ENCODE measurements around the gene IL23R. TPM values are rescaled to one million over a fixed set of nuclear protein-coding genes. Genes with fewer than 3 reads are reported as not detected.

The IL23R gene
- polyA plus RNA-seq (2013, experiment 1 of 2), result not detected
- polyA plus RNA-seq (2013, experiment 2 of 2), result not detected

GRCh38 chr1:67166196-67166595 is at the start of gene IL23R:
TSS of gene IL23R (plus strand) at chr1:67166454. CDS start at chr1:67168121, 1,667 bp downstream.
- Histone ChIP-seq H3K23ac (ENCODE audit: low read length in 2 of 2) (no peak within 1 kb of the TSS), H3K27me3 (ENCODE audit: control insufficient read depth in 1 of 2, insufficient read depth in 1 of 2, low read length in 2 of 2) (no peaks in the 10 kb centered on the region), H3K79me1 (replicated peaks; ENCODE audit: low read length, poor library complexity, severe bottlenecking) (no peaks in the 10 kb centered on the region), H2BK120ac (ENCODE audit: low read depth, low read length) (no peak within 1 kb of the TSS), H2BK5ac (ENCODE audit: low read depth, low read length, poor library complexity, severe bottlenecking) (no peak within 1 kb of the TSS), H3K4me2 (ENCODE audit: low read length, poor library complexity, severe bottlenecking) (no peak within 1 kb of the TSS), H3K9me3 (ENCODE audit: control insufficient read depth, low read length) (no peaks in the 10 kb centered on the region), H2AFZ (ENCODE audit: low read depth, low read length) (no peak within 1 kb of the TSS), H3K4me3 (ENCODE audit: insufficient read depth in 1 of 2, low read depth in 1 of 2, low read length in 2 of 2) (no peak within 1 kb of the TSS), H2AK5ac (ENCODE audit: low read length, severe bottlenecking) (no peak within 1 kb of the TSS), H4K8ac (ENCODE audit: low read length) (no peak within 1 kb of the TSS), H3K4ac (ENCODE audit: low read depth in 1 of 2, low read length in 2 of 2) (no peak within 1 kb of the TSS), H3K36me3 (ENCODE audit: control insufficient read depth in 1 of 2, insufficient read depth in 2 of 2, low read depth in 1 of 2, low read length in 2 of 2) (no peaks in the 10 kb centered on the region), H2BK15ac (ENCODE audit: low read depth, poor library complexity, severe bottlenecking) (no peak within 1 kb of the TSS), H3K4me1 (ENCODE audit: control insufficient read depth, insufficient read depth, low read depth, low read length) (no peaks in the 10 kb centered on the region), H3K9ac (ENCODE audit: low read length) (no peak within 1 kb of the TSS), H2BK12ac (ENCODE audit: low read length in 2 of 2) (no peak within 1 kb of the TSS), H4K91ac (ENCODE audit: low read length) (no peak within 1 kb of the TSS), H3K18ac (ENCODE audit: low read depth in 1 of 2, low read length in 2 of 2) (no peak within 1 kb of the TSS), H3K27ac (ENCODE audit: low read length, poor library complexity, severe bottlenecking) (no peak within 1 kb of the TSS), H3K14ac (ENCODE audit: low read length in 2 of 2) (no peak within 1 kb of the TSS)
- no peak for DNase-seq
- 78% methylated on average over 3 of the region's 4 CpGs for WGBS

- no peak overlapping the region for H3K14ac ChIP-seq (ENCODE audit: low read length in 2 of 2)
- no peak for DNase-seq
- H3K4me2 ChIP-seq (ENCODE audit: low read length, poor library complexity, severe bottlenecking), result no peak overlapping the region
- H4K8ac ChIP-seq (ENCODE audit: low read length), result no peak overlapping the region
- no peak overlapping the region for H2BK5ac ChIP-seq (ENCODE audit: low read depth, low read length, poor library complexity, severe bottlenecking)
- H2AK5ac ChIP-seq (ENCODE audit: low read length, severe bottlenecking), result no peak overlapping the region
- H2AFZ ChIP-seq (ENCODE audit: low read depth, low read length), result peak overlapping the region; percentile 31
- no peak overlapping the region for H3K4ac ChIP-seq (ENCODE audit: low read depth in 1 of 2, low read length in 2 of 2)
- H3K23ac ChIP-seq (ENCODE audit: low read length in 2 of 2), result no peak overlapping the region
- no peak overlapping the region for H3K27ac ChIP-seq (ENCODE audit: low read length, poor library complexity, severe bottlenecking)
- H3K79me1 ChIP-seq (replicated peaks; ENCODE audit: low read length, poor library complexity, severe bottlenecking), result no peaks in the 10 kb centered on the region
- no peaks in the 10 kb centered on the region for H3K36me3 ChIP-seq (ENCODE audit: control insufficient read depth in 1 of 2, insufficient read depth in 2 of 2, low read depth in 1 of 2, low read length in 2 of 2)
- H3K4me3 ChIP-seq (ENCODE audit: insufficient read depth in 1 of 2, low read depth in 1 of 2, low read length in 2 of 2), result no peak overlapping the region
- H2BK15ac ChIP-seq (ENCODE audit: low read depth, poor library complexity, severe bottlenecking), result no peak overlapping the region
- H4K91ac ChIP-seq (ENCODE audit: low read length), result no peak overlapping the region
- no peak overlapping the region for H3K18ac ChIP-seq (ENCODE audit: low read depth in 1 of 2, low read length in 2 of 2)
- no peak overlapping the region for H3K9ac ChIP-seq (ENCODE audit: low read length)
- peaks cover 7% of the 10 kb centered on the region for H3K9me3 ChIP-seq (ENCODE audit: control insufficient read depth, low read length)
- H2BK120ac ChIP-seq (ENCODE audit: low read depth, low read length), result no peak overlapping the region
- H3K4me1 ChIP-seq (ENCODE audit: control insufficient read depth, insufficient read depth, low read depth, low read length), result no peaks in the 10 kb centered on the region
- H3K27me3 ChIP-seq (ENCODE audit: control insufficient read depth in 1 of 2, insufficient read depth in 1 of 2, low read length in 2 of 2), result no peaks in the 10 kb centered on the region
- no peak overlapping the region for H2BK12ac ChIP-seq (ENCODE audit: low read length in 2 of 2)
Observed at GRCh38 chr1:67118191-67118590, 48.1 kb upstream of the IL23R start.

- no peaks in the 10 kb centered on the region for H3K4me1 ChIP-seq (ENCODE audit: control insufficient read depth, insufficient read depth, low read depth, low read length)
- no peaks in the 10 kb centered on the region for H3K36me3 ChIP-seq (ENCODE audit: control insufficient read depth in 1 of 2, insufficient read depth in 2 of 2, low read depth in 1 of 2, low read length in 2 of 2)
- no peak overlapping the region for H3K23ac ChIP-seq (ENCODE audit: low read length in 2 of 2)
- H3K4ac ChIP-seq (ENCODE audit: low read depth in 1 of 2, low read length in 2 of 2), result no peak overlapping the region
- H2BK5ac ChIP-seq (ENCODE audit: low read depth, low read length, poor library complexity, severe bottlenecking), result no peak overlapping the region
- H3K9ac ChIP-seq (ENCODE audit: low read length), result no peak overlapping the region
- H2AK5ac ChIP-seq (ENCODE audit: low read length, severe bottlenecking), result no peak overlapping the region
- no peak overlapping the region for H3K4me2 ChIP-seq (ENCODE audit: low read length, poor library complexity, severe bottlenecking)
- no peak overlapping the region for H3K4me3 ChIP-seq (ENCODE audit: insufficient read depth in 1 of 2, low read depth in 1 of 2, low read length in 2 of 2)
- H3K18ac ChIP-seq (ENCODE audit: low read depth in 1 of 2, low read length in 2 of 2), result no peak overlapping the region
- H3K27me3 ChIP-seq (ENCODE audit: control insufficient read depth in 1 of 2, insufficient read depth in 1 of 2, low read length in 2 of 2), result no peaks in the 10 kb centered on the region
- H2BK120ac ChIP-seq (ENCODE audit: low read depth, low read length), result no peak overlapping the region
- H2AFZ ChIP-seq (ENCODE audit: low read depth, low read length), result peak overlapping the region; percentile 31
- no peak overlapping the region for H4K91ac ChIP-seq (ENCODE audit: low read length)
- H3K14ac ChIP-seq (ENCODE audit: low read length in 2 of 2), result no peak overlapping the region
- H4K8ac ChIP-seq (ENCODE audit: low read length), result no peak overlapping the region
- no peak for DNase-seq
- no peak overlapping the region for H2BK15ac ChIP-seq (ENCODE audit: low read depth, poor library complexity, severe bottlenecking)
- H2BK12ac ChIP-seq (ENCODE audit: low read length in 2 of 2), result no peak overlapping the region
- H3K9me3 ChIP-seq (ENCODE audit: control insufficient read depth, low read length), result peaks cover 7% of the 10 kb centered on the region
- H3K79me1 ChIP-seq (replicated peaks; ENCODE audit: low read length, poor library complexity, severe bottlenecking), result no peaks in the 10 kb centered on the region
- H3K27ac ChIP-seq (ENCODE audit: low read length, poor library complexity, severe bottlenecking), result no peak overlapping the region
- WGBS, result 60% methylated on average over 3 of the region's 3 CpGs
Observed at GRCh38 chr1:67118646-67119045, 47.6 kb upstream of the IL23R start.

- H4K8ac ChIP-seq (ENCODE audit: low read length), result no peak overlapping the region
- no peak overlapping the region for H3K9ac ChIP-seq (ENCODE audit: low read length)
- no peaks in the 10 kb centered on the region for H3K27me3 ChIP-seq (ENCODE audit: control insufficient read depth in 1 of 2, insufficient read depth in 1 of 2, low read length in 2 of 2)
- no peak overlapping the region for H2AFZ ChIP-seq (ENCODE audit: low read depth, low read length)
- no peak overlapping the region for H3K4me3 ChIP-seq (ENCODE audit: insufficient read depth in 1 of 2, low read depth in 1 of 2, low read length in 2 of 2)
- H3K23ac ChIP-seq (ENCODE audit: low read length in 2 of 2), result no peak overlapping the region
- H3K4ac ChIP-seq (ENCODE audit: low read depth in 1 of 2, low read length in 2 of 2), result no peak overlapping the region
- H2BK120ac ChIP-seq (ENCODE audit: low read depth, low read length), result no peak overlapping the region
- H3K9me3 ChIP-seq (ENCODE audit: control insufficient read depth, low read length), result peaks cover 7% of the 10 kb centered on the region
- no peak overlapping the region for H2BK5ac ChIP-seq (ENCODE audit: low read depth, low read length, poor library complexity, severe bottlenecking)
- no peak overlapping the region for H3K18ac ChIP-seq (ENCODE audit: low read depth in 1 of 2, low read length in 2 of 2)
- H3K4me2 ChIP-seq (ENCODE audit: low read length, poor library complexity, severe bottlenecking), result no peak overlapping the region
- H2AK5ac ChIP-seq (ENCODE audit: low read length, severe bottlenecking), result no peak overlapping the region
- no peak overlapping the region for H4K91ac ChIP-seq (ENCODE audit: low read length)
- DNase-seq, result no peak
- no peaks in the 10 kb centered on the region for H3K36me3 ChIP-seq (ENCODE audit: control insufficient read depth in 1 of 2, insufficient read depth in 2 of 2, low read depth in 1 of 2, low read length in 2 of 2)
- H2BK15ac ChIP-seq (ENCODE audit: low read depth, poor library complexity, severe bottlenecking), result no peak overlapping the region
- H3K79me1 ChIP-seq (replicated peaks; ENCODE audit: low read length, poor library complexity, severe bottlenecking), result no peaks in the 10 kb centered on the region
- WGBS, result 90% methylated on average over 1 of the region's 4 CpGs
- no peak overlapping the region for H2BK12ac ChIP-seq (ENCODE audit: low read length in 2 of 2)
- no peaks in the 10 kb centered on the region for H3K4me1 ChIP-seq (ENCODE audit: control insufficient read depth, insufficient read depth, low read depth, low read length)
- H3K27ac ChIP-seq (ENCODE audit: low read length, poor library complexity, severe bottlenecking), result no peak overlapping the region
- H3K14ac ChIP-seq (ENCODE audit: low read length in 2 of 2), result no peak overlapping the region
Observed at GRCh38 chr1:67120855-67121619, 45.2 kb upstream of the IL23R start.

All from mesenchymal stem cell (in vitro differentiated cells and primary cell).